HTERT RPE-1 (cell line): ENCODE data around the gene CCM2.
"Not testable (repeated sequence)": the region's sequence is repeated elsewhere in the genome, so short reads cannot be mapped to it uniquely, and the experiment has no call there.

Source experiments
- in situ Hi-C: fragments of 300-500 bp; cut with MboI; formaldehyde crosslinking; loops from 4 replicates; pipeline ENCODE4 v1.14.3; 2020; ENCODE audit warnings: low sequenced_read_pairs

CCM2 gene

GRCh38 chr7:45098983-45099839, 99.2 kb downstream of the CCM2 start:
- in situ Hi-C loops = no loop called here

- in situ Hi-C loops = no loop called here
Observed at GRCh38 chr7:45099891-45100760, 100.1 kb downstream of the CCM2 start.

GRCh38 chr7:45100761-45101480, 100.9 kb downstream of the CCM2 start:
- in situ Hi-C loops = no loop called here

GRCh38 chr7:45101748-45102147, 101.7 kb downstream of the CCM2 start:
- in situ Hi-C loops = no loop called here

- in situ Hi-C loops = no loop called here
Observed at GRCh38 chr7:45102785-45103712, 103.0 kb downstream of the CCM2 start.

GRCh38 chr7:45103958-45104843, 104.2 kb downstream of the CCM2 start:
- in situ Hi-C loops = no loop called here

- in situ Hi-C loops = no loop called here
Observed at GRCh38 chr7:45104844-45105587, 105.0 kb downstream of the CCM2 start.

- in situ Hi-C loops = no loop called here
Observed at GRCh38 chr7:45105588-45106188, 105.7 kb downstream of the CCM2 start.

- in situ Hi-C loops = no loop called here
Observed at GRCh38 chr7:45106820-45107219, 106.8 kb downstream of the CCM2 start.

- in situ Hi-C loops = no loop called here
Observed at GRCh38 chr7:45107356-45107755, 107.4 kb downstream of the CCM2 start.

- in situ Hi-C loops = no loop called here
Observed at GRCh38 chr7:45108863-45109262, 108.9 kb downstream of the CCM2 start.

GRCh38 chr7:45111298-45112223, 111.6 kb downstream of the CCM2 start, which contains the start of gene TBRG4:
TBRG4 (minus strand) TSS chr7:45111697; CDS start chr7:45109237, 2,460 bp downstream.
- in situ Hi-C loops = no loop called here

GRCh38 chr7:45112648-45113047, 112.6 kb downstream of the CCM2 start:
- in situ Hi-C loops = no loop called here

GRCh38 chr7:45114257-45114656, 114.3 kb downstream of the CCM2 start:
- in situ Hi-C loops = not testable (repeated sequence)

- in situ Hi-C loops = no loop called here
Observed at GRCh38 chr7:45114926-45115325, 114.9 kb downstream of the CCM2 start.

- in situ Hi-C loops = no loop called here
Observed at GRCh38 chr7:45116048-45116447, 116.0 kb downstream of the CCM2 start.

- in situ Hi-C loops = no loop called here
Observed at GRCh38 chr7:45117582-45117981, 117.6 kb downstream of the CCM2 start.
